Body of pancreas (tissue), 4 donors: ENCODE results near the gene SDS. TPM values are rescaled to one million over a fixed set of nuclear protein-coding genes. Genes with fewer than 3 reads are reported as not detected.

Source experiments
- ATAC-seq: fragments of 150-250 bp; one replicate; pipeline ENCODE4 v1.9.1; 2016
- DNase-seq, 4 donors: peaks; one replicate each; pipeline ENCODE4 v3.0.0-alpha.2; 2019
- H3K27ac ChIP-seq, 4 donors: fragments of 200-600 bp; sonication (generic); 1 replicate in 3 of 4; 2 replicates in 1 of 4; pipeline versions ENCODE4 v1.5.1 to v1.6.1; 2016 to 2019; ENCODE audit warnings: mild to moderate bottlenecking in 1 of 4, mixed read lengths in 1 of 4, moderate library complexity in 1 of 4
- H3K27me3 ChIP-seq, 2 donors: fragments of 200-600 bp; sonication (generic); one replicate each; pipeline ENCODE4 v1.6.0; 2016; ENCODE audit warnings: mild to moderate bottlenecking in 1 of 2
- H3K36me3 ChIP-seq, 2 donors: fragments of 200-600 bp; sonication (generic); replicated peaks in 1 of 2; 2 replicates each; pipeline ENCODE4 v1.5.1; 2016; ENCODE audit warnings: low read depth in 2 of 2; ENCODE audit not compliant: insufficient read depth in 1 of 2
- H3K4me1 ChIP-seq: fragments of 200-600 bp; sonication (generic); one replicate; pipeline ENCODE4 v1.6.0; 2016
- H3K4me3 ChIP-seq, 2 donors: fragments of 200-600 bp; sonication (generic); 1 replicate in 1 of 2; 2 replicates in 1 of 2; pipeline ENCODE4 v1.5.1; 2016 to 2019
- H3K9me3 ChIP-seq, 3 donors: fragments of 200-600 bp; sonication (generic); 1 replicate in 2 of 3; 2 replicates in 1 of 3; pipeline ENCODE4 v1.5.1; 2016
- CTCF ChIP-seq, 7 experiments: fragments of 450-650 bp in 4 of 7; fragments of 200-600 bp in 3 of 7; sonication (generic) in 3 of 7; IDR thresholded peaks; one replicate each; pipeline ENCODE4 v1.5.1; 2016 to 2019; ENCODE audit warnings: antibody characterized with exemption in 7 of 7
- POLR2A ChIP-seq, 3 donors: fragments of 450-650 bp; IDR thresholded peaks; one replicate each; pipeline ENCODE4 v1.6.1; 2016; ENCODE audit warnings: antibody characterized with exemption in 3 of 3, mild to moderate bottlenecking in 2 of 3
- WGBS, 2 donors: methylation state at CpG; one replicate each; pipeline ENCODE4 v1.1.5; 2017; 5-methylcytosine and 5-hydroxymethylcytosine counted together
- intact Hi-C: fragments of 100-400 bp; cut with DNase I; formaldehyde crosslinking; loops from one replicate; pipeline ENCODE4 v1.15.1; 2023
- total RNA-seq, 2 donors: library from RNA; depleted of rRNA; stranded (reverse); fragments of >200 nt; gene quantifications; one replicate each; pipeline ENCODE4 v1.1.0, GENCODE V29; 2016

SDS gene
- total RNA-seq, 2 donors from 2014 or later, result 0.33 to 0.52 TPM

GRCh38 chr12:113368331-113368730 lies 35.4 kb downstream of the SDS start:
- no peaks in the 10 kb centered on the region for H3K27me3 ChIP-seq
- no peak overlapping the region for H3K4me3 ChIP-seq
- DNase-seq (no peak), ATAC-seq (no peak)
- 75 to 89% methylated on average over 3 to 4 of the region's 4 CpGs for WGBS, 2 donors
- no peaks in the 10 kb centered on the region for H3K9me3 ChIP-seq
- TF ChIP-seq CTCF (IDR thresholded peaks at IDR 0.05) (no peak), POLR2A (IDR thresholded peaks at IDR 0.05) (no peak)
- no peak overlapping the region for H3K27ac ChIP-seq
- no peaks in the 10 kb centered on the region for H3K4me1 ChIP-seq
- intact Hi-C loops, result no loop called here
- H3K36me3 ChIP-seq, result peaks cover 0 to 4% of the 10 kb centered on the region in 2 donors

GRCh38 chr12:113366827-113367226 lies 36.9 kb downstream of the SDS start:
- 90 to 91% methylated on average over 4 of the region's 4 CpGs for WGBS, 2 donors
- DNase-seq (no peak), ATAC-seq (no peak)
- H3K4me3 ChIP-seq, result no peak overlapping the region
- H3K9me3 ChIP-seq, result no peaks in the 10 kb centered on the region
- no peaks in the 10 kb centered on the region for H3K27me3 ChIP-seq
- no peak overlapping the region for H3K27ac ChIP-seq
- no peaks in the 10 kb centered on the region for H3K4me1 ChIP-seq
- peaks cover 0 to 2% of the 10 kb centered on the region in 2 donors for H3K36me3 ChIP-seq
- TF ChIP-seq CTCF (IDR thresholded peaks at IDR 0.05) (no peak), POLR2A (IDR thresholded peaks at IDR 0.05) (no peak)
- intact Hi-C loops, result no loop called here

- intact Hi-C loops, result no loop called here
- 70 to 79% methylated on average over 7 of the region's 7 CpGs for WGBS, 2 donors
- Histone ChIP-seq H3K27ac (no peak overlapping the region), H3K4me3 (no peak overlapping the region), H3K27me3 (no peaks in the 10 kb centered on the region), H3K4me1 (no peaks in the 10 kb centered on the region), H3K9me3 (no peaks in the 10 kb centered on the region), H3K36me3 (no peaks in the 10 kb centered on the region)
- DNase-seq, result no peak
- no peak for TF ChIP-seq POLR2A (IDR thresholded peaks at IDR 0.05)
- no peak for ATAC-seq
Measured at GRCh38 chr12:113365639-113366395, 37.9 kb downstream of the SDS start.

- ATAC-seq (no peak), DNase-seq (no peak)
- peaks cover 7% of the 10 kb centered on the region for H3K4me1 ChIP-seq
- no peak overlapping the region for H3K4me3 ChIP-seq
- H3K27me3 ChIP-seq, result no peaks in the 10 kb centered on the region
- no peaks in the 10 kb centered on the region for H3K36me3 ChIP-seq
- TF ChIP-seq CTCF (IDR thresholded peaks at IDR 0.05), result no peak
- TF ChIP-seq POLR2A (IDR thresholded peaks at IDR 0.05), result no peak
- 84 to 85% methylated on average over 5 of the region's 5 CpGs for WGBS, 2 donors
- intact Hi-C loops, result no loop called here
- no peaks in the 10 kb centered on the region for H3K9me3 ChIP-seq
- H3K27ac ChIP-seq, result no peak overlapping the region
Measured at GRCh38 chr12:113364698-113365097, 39.0 kb downstream of the SDS start.

GRCh38 chr12:113361574-113362370 lies 41.9 kb downstream of the SDS start:
- Histone ChIP-seq H3K4me3 (no peak overlapping the region), H3K27ac (no peak overlapping the region), H3K9me3 (no peaks in the 10 kb centered on the region), H3K36me3 (no peaks in the 10 kb centered on the region), H3K27me3 (no peaks in the 10 kb centered on the region), H3K4me1 (peaks cover 24% of the 10 kb centered on the region)
- TF ChIP-seq CTCF (IDR thresholded peaks at IDR 0.05) (no peak), POLR2A (IDR thresholded peaks at IDR 0.05) (no peak)
- ATAC-seq, result no peak
- 74 to 77% methylated on average over 12 of the region's 12 CpGs for WGBS, 2 donors
- intact Hi-C loops, result no loop called here
- no peak for DNase-seq
